NCI-H187 (cell line): ENCODE measurements around the gene MLH3.

Experiments
- DNase-seq, 2 experiments: peaks; one replicate each; lab custom pipeline; 2025; lab: John Stamatoyannopoulos, UW

Gene MLH3

GRCh38 chr14:74965486-74966153, 85.6 kb downstream of the MLH3 start:
- DNase-seq: no peak

DNA sequence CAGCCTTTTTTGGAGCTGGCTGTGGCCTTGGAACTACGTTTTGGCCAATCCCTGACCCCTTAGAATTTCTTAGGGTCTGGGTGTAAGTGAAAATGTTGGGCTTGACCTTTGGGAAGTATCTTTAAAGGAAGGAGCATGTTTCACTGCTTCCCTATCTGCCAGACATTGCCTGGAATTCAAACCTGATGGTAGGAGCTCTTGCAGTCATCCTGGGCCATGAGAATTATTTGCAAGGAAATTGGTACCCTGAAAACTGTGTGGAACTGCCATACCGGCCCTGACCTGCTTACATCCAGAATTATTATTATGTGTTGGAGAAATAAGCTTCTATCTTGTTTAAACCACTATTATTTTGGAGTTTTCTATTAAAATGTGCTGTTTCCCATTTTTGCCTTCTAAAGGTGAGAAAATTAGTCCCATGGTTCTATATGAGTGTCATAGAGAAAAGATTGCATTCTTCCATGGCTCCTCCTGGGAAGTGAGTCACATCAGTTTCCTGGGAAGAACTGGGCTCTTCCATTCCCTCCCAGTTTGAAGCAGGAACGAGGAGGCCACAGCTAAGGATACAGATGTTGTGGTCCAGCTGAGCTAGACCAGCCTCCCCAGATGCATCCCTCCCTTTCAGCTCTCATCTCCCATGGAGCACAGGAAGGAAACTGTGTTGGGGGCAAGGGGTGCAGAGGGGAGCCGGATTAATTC, 86.3 kb downstream of the MLH3 start:
- no peak for DNase-seq
